HEK293 (cell line): ENCODE measurements around the gene SHISAL1.

Experiments used
- CTCF ChIA-PET: fragments of 350-600 bp; formaldehyde crosslinking; extraction: SDS; loops from one replicate; lab custom pipeline; 2021; ENCODE audit warnings: antibody characterized with exemption; lab: Yijun Ruan, JAX
- POLR2A ChIA-PET: fragments of 300-600 bp; formaldehyde crosslinking; extraction: SDS; loops from one replicate; lab custom pipeline; 2020; ENCODE audit warnings: antibody characterized with exemption, inconsistent platforms; lab: Yijun Ruan, JAX
- H3K27ac ChIP-seq: fragments of 200-500 bp; sonication (Bioruptor generic); 2 replicates; pipeline ENCODE4 v1.5.1; 2014; ENCODE audit warnings: low read depth, low read length, control low read depth, inconsistent platforms; ENCODE audit errors: extremely low read depth
- H3K36me3 ChIP-seq, 2 experiments: fragments of 200-500 bp in 1 of 2; sonication (Bioruptor generic) in 1 of 2; 1 replicate in 1 of 2; 2 replicates in 1 of 2; pipeline ENCODE4 v1.5.1; 2014 to 2017; ENCODE audit warnings: inconsistent platforms in 2 of 2, low read length in 2 of 2; ENCODE audit not compliant: control insufficient read depth in 2 of 2, insufficient read depth in 1 of 2
- H3K4me1 ChIP-seq: fragments of 200-500 bp; sonication (Bioruptor generic); 2 replicates; pipeline ENCODE4 v1.5.1; 2014; ENCODE audit warnings: mild to moderate bottlenecking, low read length, inconsistent platforms; ENCODE audit not compliant: control insufficient read depth, insufficient read depth
- H3K4me3 ChIP-seq: 2 replicates; pipeline ENCODE4 v1.5.1; 2011; ENCODE audit warnings: low read depth, mild to moderate bottlenecking, control low read depth, low read length, moderate library complexity
- H3K9me3 ChIP-seq: fragments of 200-500 bp; sonication (Bioruptor generic); 2 replicates; pipeline ENCODE4 v1.5.1; 2014; ENCODE audit warnings: low read depth, low read length, inconsistent platforms; ENCODE audit not compliant: control insufficient read depth, insufficient read depth
- KLF10 ChIP-seq: fragments of 450-650 bp; IDR thresholded peaks from 2 replicates; pipeline ENCODE4 v1.5.1; 2018; ENCODE audit warnings: missing biosample characterization, mild to moderate bottlenecking, missing genetic modification characterization
- SALL2 ChIP-seq: fragments of 450-650 bp; formaldehyde crosslinking; IDR thresholded peaks from 2 replicates; pipeline ENCODE4 v1.5.0; 2017; ENCODE audit warnings: missing biosample characterization, mild to moderate bottlenecking, missing genetic modification characterization, borderline replicate concordance
- ZNF202 ChIP-seq: fragments of 450-650 bp; formaldehyde crosslinking; IDR thresholded peaks from 2 replicates; pipeline ENCODE4 v1.5.1; 2016; ENCODE audit warnings: missing biosample characterization, missing genetic modification characterization, borderline replicate concordance
- ZNF248 ChIP-seq: fragments of 450-650 bp; formaldehyde crosslinking; IDR thresholded peaks from 2 replicates; pipeline ENCODE4 v1.5.1; 2017; ENCODE audit warnings: missing biosample characterization, missing genetic modification characterization
- ZNF394 ChIP-seq: fragments of 450-650 bp; formaldehyde crosslinking; IDR thresholded peaks from 2 replicates; pipeline ENCODE4 v1.5.1; 2016; ENCODE audit warnings: missing biosample characterization, missing genetic modification characterization, mild to moderate bottlenecking, moderate library complexity, borderline replicate concordance
- ZNF404 ChIP-seq: fragments of 450-650 bp; formaldehyde crosslinking; IDR thresholded peaks from 2 replicates; pipeline ENCODE4 v1.5.1; 2017; ENCODE audit warnings: missing biosample characterization, missing genetic modification characterization
- ZNF426 ChIP-seq: fragments of 450-650 bp; formaldehyde crosslinking; IDR thresholded peaks from 2 replicates; pipeline ENCODE4 v1.5.1; 2017; ENCODE audit warnings: missing biosample characterization, missing genetic modification characterization, mild to moderate bottlenecking, inconsistent platforms, moderate library complexity
- ZNF473 ChIP-seq: fragments of 450-650 bp; formaldehyde crosslinking; IDR thresholded peaks from 2 replicates; pipeline ENCODE4 v1.5.1; 2017; ENCODE audit warnings: missing biosample characterization, missing genetic modification characterization
- ZNF585B ChIP-seq: fragments of 450-650 bp; formaldehyde crosslinking; IDR thresholded peaks from 2 replicates; pipeline ENCODE4 v1.5.1; 2016; ENCODE audit warnings: missing biosample characterization, missing genetic modification characterization
- ZNF768 ChIP-seq: fragments of 450-650 bp; formaldehyde crosslinking; IDR thresholded peaks from 2 replicates; pipeline ENCODE4 v1.5.1; 2018; ENCODE audit warnings: missing biosample characterization, mild to moderate bottlenecking, missing genetic modification characterization
- ZXDB ChIP-seq: fragments of 450-650 bp; formaldehyde crosslinking; IDR thresholded peaks from 2 replicates; pipeline ENCODE4 v1.5.1; 2016; ENCODE audit warnings: missing biosample characterization, missing genetic modification characterization
- TF ChIP-seq, protein P1 (sequence below): fragments of 450-650 bp; formaldehyde crosslinking; IDR thresholded peaks from 2 replicates; pipeline ENCODE4 v1.5.1; 2016; ENCODE audit warnings: missing biosample characterization, missing genetic modification characterization, borderline replicate concordance
- TF ChIP-seq, protein P2 (sequence below): fragments of 450-650 bp; formaldehyde crosslinking; IDR thresholded peaks from 2 replicates; pipeline ENCODE4 v1.5.1; 2017; ENCODE audit warnings: missing biosample characterization, missing genetic modification characterization
- TF ChIP-seq, protein P3 (sequence below): fragments of 450-650 bp; formaldehyde crosslinking; optimal IDR thresholded peaks from 2 replicates; pipeline ENCODE3; 2016; ENCODE audit warnings: missing biosample characterization, mild to moderate bottlenecking, missing genetic modification characterization
- TF ChIP-seq, protein P4 (sequence below): fragments of 450-650 bp; formaldehyde crosslinking; IDR thresholded peaks from 2 replicates; pipeline ENCODE4 v1.5.1; 2016; ENCODE audit warnings: missing biosample characterization, missing genetic modification characterization
- TF ChIP-seq, protein P5 (sequence below): fragments of 450-650 bp; formaldehyde crosslinking; IDR thresholded peaks from 2 replicates; pipeline ENCODE4 v1.5.1; 2017; ENCODE audit warnings: missing biosample characterization, missing genetic modification characterization
- TF ChIP-seq, protein P6 (sequence below): fragments of 450-650 bp; formaldehyde crosslinking; IDR thresholded peaks from 2 replicates; pipeline ENCODE4 v1.5.1; 2017; ENCODE audit warnings: missing biosample characterization, mild to moderate bottlenecking, missing genetic modification characterization, moderate library complexity
- TF ChIP-seq, protein P7 (sequence below): fragments of 450-650 bp; formaldehyde crosslinking; IDR thresholded peaks from 2 replicates; pipeline ENCODE4 v1.5.1; 2016; ENCODE audit warnings: missing biosample characterization, missing genetic modification characterization

Gene SHISAL1

DNA sequence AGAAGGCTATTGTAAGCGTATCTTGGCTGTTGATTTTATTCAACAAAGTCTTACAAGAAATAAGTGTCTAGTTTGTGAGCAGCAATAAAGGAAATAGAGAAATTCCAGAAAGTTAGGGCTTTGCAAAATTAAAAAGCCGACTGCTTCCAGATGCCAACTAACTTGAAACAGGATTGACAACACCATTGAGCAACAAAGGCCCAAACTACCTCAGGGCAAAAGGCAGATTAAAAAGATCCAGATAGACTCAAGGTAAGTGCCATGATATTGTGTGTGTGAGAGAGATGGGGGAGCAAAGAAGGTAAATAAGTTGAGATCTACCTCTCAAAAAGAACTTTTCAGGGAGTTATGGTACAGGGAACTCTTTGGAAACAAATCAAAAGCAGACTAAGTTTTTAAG lies 82.9 kb downstream of the SHISAL1 start (continued):
- TF ChIP-seq ZNF404 (tag by site-specific recombination) (no peak), KLF10 (tag by site-specific recombination) (no peak)
- TF ChIP-seq, protein P1, sequence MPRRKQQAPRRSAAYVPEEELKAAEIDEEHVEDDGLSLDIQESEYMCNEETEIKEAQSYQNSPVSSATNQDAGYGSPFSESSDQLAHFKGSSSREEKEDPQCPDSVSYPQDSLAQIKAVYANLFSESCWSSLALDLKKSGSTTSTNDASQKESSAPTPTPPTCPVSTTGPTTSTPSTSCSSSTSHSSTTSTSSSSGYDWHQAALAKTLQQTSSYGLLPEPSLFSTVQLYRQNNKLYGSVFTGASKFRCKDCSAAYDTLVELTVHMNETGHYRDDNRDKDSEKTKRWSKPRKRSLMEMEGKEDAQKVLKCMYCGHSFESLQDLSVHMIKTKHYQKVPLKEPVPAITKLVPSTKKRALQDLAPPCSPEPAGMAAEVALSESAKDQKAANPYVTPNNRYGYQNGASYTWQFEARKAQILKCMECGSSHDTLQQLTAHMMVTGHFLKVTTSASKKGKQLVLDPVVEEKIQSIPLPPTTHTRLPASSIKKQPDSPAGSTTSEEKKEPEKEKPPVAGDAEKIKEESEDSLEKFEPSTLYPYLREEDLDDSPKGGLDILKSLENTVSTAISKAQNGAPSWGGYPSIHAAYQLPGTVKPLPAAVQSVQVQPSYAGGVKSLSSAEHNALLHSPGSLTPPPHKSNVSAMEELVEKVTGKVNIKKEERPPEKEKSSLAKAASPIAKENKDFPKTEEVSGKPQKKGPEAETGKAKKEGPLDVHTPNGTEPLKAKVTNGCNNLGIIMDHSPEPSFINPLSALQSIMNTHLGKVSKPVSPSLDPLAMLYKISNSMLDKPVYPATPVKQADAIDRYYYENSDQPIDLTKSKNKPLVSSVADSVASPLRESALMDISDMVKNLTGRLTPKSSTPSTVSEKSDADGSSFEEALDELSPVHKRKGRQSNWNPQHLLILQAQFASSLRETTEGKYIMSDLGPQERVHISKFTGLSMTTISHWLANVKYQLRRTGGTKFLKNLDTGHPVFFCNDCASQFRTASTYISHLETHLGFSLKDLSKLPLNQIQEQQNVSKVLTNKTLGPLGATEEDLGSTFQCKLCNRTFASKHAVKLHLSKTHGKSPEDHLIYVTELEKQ (tag by site-specific recombination), result no peak

DNA sequence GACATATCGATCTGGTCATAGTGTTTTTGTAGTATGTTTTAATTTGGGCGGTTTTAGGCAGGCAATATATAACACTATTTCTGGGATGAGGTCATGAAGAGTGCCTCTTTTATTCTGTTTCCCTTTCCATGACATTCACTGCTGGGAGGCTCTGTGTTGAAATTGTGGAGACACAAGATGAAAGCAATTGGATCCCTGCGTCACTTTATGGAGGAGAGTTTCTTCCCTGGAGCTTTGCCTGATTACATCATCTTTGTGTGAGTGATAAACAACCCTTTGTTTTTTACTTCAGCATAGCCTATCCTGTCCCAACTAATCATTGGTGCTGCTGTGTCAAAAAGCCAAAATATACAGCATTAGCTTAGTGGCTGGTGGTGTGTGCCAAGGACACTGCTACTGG lies 83.4 kb downstream of the SHISAL1 start:
- Histone ChIP-seq H3K4me3 (no peak overlapping the region), H3K27ac (no peak overlapping the region), H3K9me3 (no peaks in the 10 kb centered on the region), H3K36me3 (no peaks in the 10 kb centered on the region), H3K4me1 (no peaks in the 10 kb centered on the region)
- ChIA-PET POLR2A (no interaction called here), CTCF (no interaction called here)
- TF ChIP-seq, protein P2, sequence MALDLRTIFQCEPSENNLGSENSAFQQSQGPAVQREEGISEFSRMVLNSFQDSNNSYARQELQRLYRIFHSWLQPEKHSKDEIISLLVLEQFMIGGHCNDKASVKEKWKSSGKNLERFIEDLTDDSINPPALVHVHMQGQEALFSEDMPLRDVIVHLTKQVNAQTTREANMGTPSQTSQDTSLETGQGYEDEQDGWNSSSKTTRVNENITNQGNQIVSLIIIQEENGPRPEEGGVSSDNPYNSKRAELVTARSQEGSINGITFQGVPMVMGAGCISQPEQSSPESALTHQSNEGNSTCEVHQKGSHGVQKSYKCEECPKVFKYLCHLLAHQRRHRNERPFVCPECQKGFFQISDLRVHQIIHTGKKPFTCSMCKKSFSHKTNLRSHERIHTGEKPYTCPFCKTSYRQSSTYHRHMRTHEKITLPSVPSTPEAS (tag by site-specific recombination), result no peak
- TF ChIP-seq, protein P3, sequence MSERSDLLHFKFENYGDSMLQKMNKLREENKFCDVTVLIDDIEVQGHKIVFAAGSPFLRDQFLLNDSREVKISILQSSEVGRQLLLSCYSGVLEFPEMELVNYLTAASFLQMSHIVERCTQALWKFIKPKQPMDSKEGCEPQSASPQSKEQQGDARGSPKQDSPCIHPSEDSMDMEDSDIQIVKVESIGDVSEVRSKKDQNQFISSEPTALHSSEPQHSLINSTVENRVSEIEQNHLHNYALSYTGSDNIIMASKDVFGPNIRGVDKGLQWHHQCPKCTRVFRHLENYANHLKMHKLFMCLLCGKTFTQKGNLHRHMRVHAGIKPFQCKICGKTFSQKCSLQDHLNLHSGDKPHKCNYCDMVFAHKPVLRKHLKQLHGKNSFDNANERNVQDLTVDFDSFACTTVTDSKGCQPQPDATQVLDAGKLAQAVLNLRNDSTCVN, result no peak
- no peak for TF ChIP-seq ZNF248 (tag by site-specific recombination)
- no peak for TF ChIP-seq ZNF426 (tag by site-specific recombination)
- TF ChIP-seq ZXDB, result no peak
- TF ChIP-seq, protein P4, sequence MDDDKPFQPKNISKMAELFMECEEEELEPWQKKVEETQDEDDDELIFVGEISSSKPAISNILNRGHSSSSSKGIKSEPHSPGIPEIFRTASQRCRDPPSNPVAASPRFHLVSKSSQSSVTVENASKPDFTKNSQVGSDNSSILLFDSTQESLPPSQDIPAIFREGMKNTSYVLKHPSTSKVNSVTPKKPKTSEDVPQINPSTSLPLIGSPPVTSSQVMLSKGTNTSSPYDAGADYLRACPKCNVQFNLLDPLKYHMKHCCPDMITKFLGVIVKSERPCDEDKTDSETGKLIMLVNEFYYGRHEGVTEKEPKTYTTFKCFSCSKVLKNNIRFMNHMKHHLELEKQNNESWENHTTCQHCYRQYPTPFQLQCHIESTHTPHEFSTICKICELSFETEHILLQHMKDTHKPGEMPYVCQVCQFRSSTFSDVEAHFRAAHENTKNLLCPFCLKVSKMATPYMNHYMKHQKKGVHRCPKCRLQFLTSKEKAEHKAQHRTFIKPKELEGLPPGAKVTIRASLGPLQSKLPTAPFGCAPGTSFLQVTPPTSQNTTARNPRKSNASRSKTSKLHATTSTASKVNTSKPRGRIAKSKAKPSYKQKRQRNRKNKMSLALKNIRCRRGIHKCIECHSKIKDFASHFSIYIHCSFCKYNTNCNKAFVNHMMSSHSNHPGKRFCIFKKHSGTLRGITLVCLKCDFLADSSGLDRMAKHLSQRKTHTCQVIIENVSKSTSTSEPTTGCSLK (tag by site-specific recombination), result no peak
- no peak for TF ChIP-seq ZNF585B (tag by site-specific recombination)
- no peak for TF ChIP-seq ZNF202 (tag by site-specific recombination)

DNA sequence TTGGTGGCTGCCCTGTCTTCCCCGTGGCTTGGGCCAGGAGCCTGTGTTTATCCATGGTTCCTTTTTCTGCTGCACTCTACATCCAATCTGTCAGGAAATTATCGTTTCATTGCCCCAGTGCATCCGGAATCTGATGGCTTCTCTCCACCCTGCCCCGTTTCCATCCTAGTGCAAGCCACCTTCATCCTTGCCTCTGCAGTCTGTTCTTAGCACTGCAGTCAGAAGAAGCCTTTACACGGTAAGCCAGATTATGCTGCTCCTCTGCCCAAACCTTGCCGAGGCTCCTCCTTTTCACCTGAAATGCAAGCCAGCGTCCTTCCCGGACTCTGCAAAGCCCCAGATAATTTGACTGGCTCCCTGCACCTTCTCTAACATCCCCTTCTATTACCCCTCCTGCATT lies 86.9 kb downstream of the SHISAL1 start:
- no peak for TF ChIP-seq ZNF768 (tag by site-specific recombination)
- TF ChIP-seq, protein P5, sequence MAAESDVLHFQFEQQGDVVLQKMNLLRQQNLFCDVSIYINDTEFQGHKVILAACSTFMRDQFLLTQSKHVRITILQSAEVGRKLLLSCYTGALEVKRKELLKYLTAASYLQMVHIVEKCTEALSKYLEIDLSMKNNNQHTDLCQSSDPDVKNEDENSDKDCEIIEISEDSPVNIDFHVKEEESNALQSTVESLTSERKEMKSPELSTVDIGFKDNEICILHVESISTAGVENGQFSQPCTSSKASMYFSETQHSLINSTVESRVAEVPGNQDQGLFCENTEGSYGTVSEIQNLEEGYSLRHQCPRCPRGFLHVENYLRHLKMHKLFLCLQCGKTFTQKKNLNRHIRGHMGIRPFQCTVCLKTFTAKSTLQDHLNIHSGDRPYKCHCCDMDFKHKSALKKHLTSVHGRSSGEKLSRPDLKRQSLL, result no peak
- TF ChIP-seq, protein P6, sequence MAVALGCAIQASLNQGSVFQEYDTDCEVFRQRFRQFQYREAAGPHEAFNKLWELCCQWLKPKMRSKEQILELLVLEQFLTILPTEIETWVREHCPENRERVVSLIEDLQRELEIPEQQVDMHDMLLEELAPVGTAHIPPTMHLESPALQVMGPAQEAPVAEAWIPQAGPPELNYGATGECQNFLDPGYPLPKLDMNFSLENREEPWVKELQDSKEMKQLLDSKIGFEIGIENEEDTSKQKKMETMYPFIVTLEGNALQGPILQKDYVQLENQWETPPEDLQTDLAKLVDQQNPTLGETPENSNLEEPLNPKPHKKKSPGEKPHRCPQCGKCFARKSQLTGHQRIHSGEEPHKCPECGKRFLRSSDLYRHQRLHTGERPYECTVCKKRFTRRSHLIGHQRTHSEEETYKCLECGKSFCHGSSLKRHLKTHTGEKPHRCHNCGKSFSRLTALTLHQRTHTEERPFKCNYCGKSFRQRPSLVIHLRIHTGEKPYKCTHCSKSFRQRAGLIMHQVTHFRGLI, result no peak
- TF ChIP-seq, protein P7, sequence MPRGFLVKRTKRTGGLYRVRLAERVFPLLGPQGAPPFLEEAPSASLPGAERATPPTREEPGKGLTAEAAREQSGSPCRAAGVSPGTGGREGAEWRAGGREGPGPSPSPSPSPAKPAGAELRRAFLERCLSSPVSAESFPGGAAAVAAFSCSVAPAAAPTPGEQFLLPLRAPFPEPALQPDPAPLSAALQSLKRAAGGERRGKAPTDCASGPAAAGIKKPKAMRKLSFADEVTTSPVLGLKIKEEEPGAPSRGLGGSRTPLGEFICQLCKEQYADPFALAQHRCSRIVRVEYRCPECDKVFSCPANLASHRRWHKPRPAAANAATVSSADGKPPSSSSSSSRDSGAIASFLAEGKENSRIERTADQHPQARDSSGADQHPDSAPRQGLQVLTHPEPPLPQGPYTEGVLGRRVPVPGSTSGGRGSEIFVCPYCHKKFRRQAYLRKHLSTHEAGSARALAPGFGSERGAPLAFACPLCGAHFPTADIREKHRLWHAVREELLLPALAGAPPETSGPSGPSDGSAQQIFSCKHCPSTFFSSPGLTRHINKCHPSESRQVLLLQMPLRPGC (tag by site-specific recombination), result no peak
- no peak for TF ChIP-seq ZNF585B (tag by site-specific recombination)
- TF ChIP-seq SALL2, result no peak
- TF ChIP-seq ZNF394 (tag by site-specific recombination), result no peak
- no peak for TF ChIP-seq ZNF473 (tag by site-specific recombination)
- no peak overlapping the region for H3K4me3 ChIP-seq
- H3K27ac ChIP-seq, result no peak overlapping the region
- H3K36me3 ChIP-seq, result no peaks in the 10 kb centered on the region
- CTCF ChIA-PET, result no interaction called here
- POLR2A ChIA-PET, result no interaction called here
- no peaks in the 10 kb centered on the region for H3K9me3 ChIP-seq
- H3K4me1 ChIP-seq, result no peaks in the 10 kb centered on the region
